KMS-11 (cell line): ENCODE measurements around the gene EXOC3L4.

ENCODE experiments used
- H2AFZ ChIP-seq: fragments of 200-600 bp; sonication (generic); 2 replicates; pipeline ENCODE4 v1.6.1; 2016; ENCODE audit warnings: antibody characterized with exemption, mixed run types, low read depth
- H3K27ac ChIP-seq: fragments of 200-600 bp; sonication (generic); 2 replicates; pipeline ENCODE4 v1.6.1; 2016; ENCODE audit warnings: mild to moderate bottlenecking, mixed run types
- H3K27me3 ChIP-seq: fragments of 200-600 bp; sonication (generic); 2 replicates; pipeline ENCODE4 v1.6.1; 2017; ENCODE audit warnings: mild to moderate bottlenecking, low read depth, mixed run types, moderate library complexity; ENCODE audit not compliant: insufficient read depth
- H3K36me3 ChIP-seq: fragments of 200-600 bp; sonication (generic); 2 replicates; pipeline ENCODE4 v1.6.1; 2017; ENCODE audit warnings: mild to moderate bottlenecking, mixed run types; ENCODE audit not compliant: insufficient read depth
- H3K4me1 ChIP-seq: fragments of 200-600 bp; sonication (generic); 2 replicates; pipeline ENCODE4 v1.6.1; 2016; ENCODE audit warnings: mild to moderate bottlenecking, low read depth, mixed run types; ENCODE audit not compliant: poor library complexity, severe bottlenecking
- H3K4me2 ChIP-seq: fragments of 200-600 bp; sonication (generic); 2 replicates; pipeline ENCODE4 v1.7.0; 2016; ENCODE audit warnings: mild to moderate bottlenecking, mixed run types
- H3K4me3 ChIP-seq: fragments of 200-600 bp; sonication (generic); IDR thresholded peaks from 2 replicates; pipeline ENCODE4 v1.6.1; 2017; ENCODE audit warnings: low read depth, low read length, mixed read lengths; ENCODE audit not compliant: insufficient read depth
- H3K79me2 ChIP-seq: fragments of 200-600 bp; sonication (generic); 2 replicates; pipeline ENCODE4 v1.6.1; 2016; ENCODE audit warnings: low read depth, mixed run types; ENCODE audit not compliant: insufficient read depth
- H3K9ac ChIP-seq: fragments of 200-600 bp; sonication (generic); 2 replicates; pipeline ENCODE4 v1.6.1; 2016; ENCODE audit warnings: mild to moderate bottlenecking, mixed run types
- H4K20me1 ChIP-seq: fragments of 200-600 bp; sonication (generic); 2 replicates; pipeline ENCODE4 v1.6.1; 2016; ENCODE audit warnings: mild to moderate bottlenecking, mixed run types; ENCODE audit not compliant: insufficient read depth
- CTCF ChIP-seq: fragments of 200-600 bp; sonication (generic); conservative IDR thresholded peaks from 2 replicates; pipeline ENCODE4 v1.6.1; 2017; ENCODE audit warnings: low read depth, mild to moderate bottlenecking, antibody characterized with exemption, low read length, moderate library complexity, mixed read lengths

Gene EXOC3L4

DNA sequence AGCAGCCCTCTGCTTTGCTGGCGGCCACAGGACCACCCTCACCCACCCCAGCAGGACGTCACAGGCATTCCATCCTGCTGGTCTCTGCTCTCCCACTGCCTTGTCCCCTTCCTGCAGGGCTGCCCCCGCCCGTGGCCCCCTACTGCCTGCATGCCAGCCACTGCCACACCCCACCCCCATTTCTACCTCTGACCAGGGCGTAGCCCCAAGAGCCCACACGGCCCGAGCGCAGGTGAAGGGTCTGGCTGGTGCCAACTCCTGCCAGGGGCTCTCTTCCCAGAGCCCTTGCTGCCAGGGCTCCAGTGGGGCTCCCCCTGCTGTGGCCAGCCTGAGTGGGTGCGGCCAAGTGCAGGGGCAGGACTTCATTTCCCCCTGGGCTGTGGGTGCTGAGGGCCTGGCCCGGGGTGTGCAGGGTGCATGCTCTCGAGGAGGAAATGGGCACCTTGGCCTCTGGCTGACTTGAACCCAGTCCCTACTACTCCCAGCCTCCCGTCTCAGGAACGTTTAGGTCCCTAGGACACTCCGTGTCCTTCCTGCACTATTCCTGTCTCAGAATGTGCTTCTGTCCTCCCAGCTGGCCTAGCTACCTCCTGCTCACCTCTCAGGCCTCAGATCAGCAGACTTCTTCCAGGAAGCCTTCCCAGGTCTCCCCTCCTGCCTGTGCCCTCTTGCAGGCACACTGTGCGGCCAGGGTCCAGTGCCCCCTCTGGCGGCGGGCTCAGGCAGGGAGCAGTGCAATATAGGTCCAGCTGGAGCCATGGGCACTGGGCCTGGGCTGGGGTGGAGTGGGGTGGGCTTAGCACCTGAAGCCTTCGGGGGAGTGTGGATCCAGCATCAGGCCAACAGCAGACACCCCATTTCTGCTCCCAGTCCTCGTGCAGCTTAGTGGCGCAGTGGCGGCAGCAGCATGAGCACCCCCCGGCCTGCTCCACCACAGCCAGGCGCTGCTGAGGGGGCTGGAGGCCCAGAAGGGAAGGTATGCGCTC, 9.1 kb upstream of the EXOC3L4 start:
- H3K27me3 ChIP-seq: no peaks in the 10 kb centered on the region
- no peak overlapping the region for H2AFZ ChIP-seq
- H3K79me2 ChIP-seq: no peaks in the 10 kb centered on the region
- H3K4me3 ChIP-seq: no peak overlapping the region
- H3K4me1 ChIP-seq: no peaks in the 10 kb centered on the region
- no peak overlapping the region for H3K4me2 ChIP-seq
- no peaks in the 10 kb centered on the region for H4K20me1 ChIP-seq
- TF ChIP-seq CTCF: no peak
- no peak overlapping the region for H3K9ac ChIP-seq
- H3K36me3 ChIP-seq: no peaks in the 10 kb centered on the region
- H3K27ac ChIP-seq: no peak overlapping the region

DNA sequence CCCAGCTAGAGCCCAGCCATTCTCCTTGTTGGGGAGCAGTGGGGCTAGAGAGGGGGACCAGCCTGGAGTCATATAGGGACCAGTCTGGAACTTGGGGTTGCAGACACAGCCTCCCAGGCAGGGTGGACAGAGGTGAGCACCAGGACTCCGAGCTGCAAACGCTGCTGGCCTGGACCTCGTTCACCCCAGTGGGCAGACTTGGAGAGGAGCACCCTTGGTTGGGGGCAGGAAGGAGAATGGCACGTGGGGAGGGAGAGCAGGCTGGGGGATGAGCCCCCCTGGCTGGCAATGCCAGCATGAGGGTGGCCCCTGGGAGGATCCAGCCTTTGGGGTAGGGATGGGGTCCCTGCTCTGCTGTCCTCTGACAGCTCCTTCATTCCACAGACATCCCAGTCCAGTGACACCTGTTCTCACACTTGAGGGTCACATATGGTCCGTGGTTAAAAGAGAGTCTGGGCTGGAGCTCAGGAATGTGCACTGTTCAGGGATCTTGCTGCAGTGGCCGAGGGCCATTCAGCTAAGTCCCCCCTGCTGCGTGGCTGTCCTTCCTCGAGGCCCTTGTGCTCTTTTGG, 7.7 kb upstream of the EXOC3L4 start:
- Histone ChIP-seq H3K27me3 (no peaks in the 10 kb centered on the region), H3K4me2 (no peak overlapping the region), H3K79me2 (no peaks in the 10 kb centered on the region), H3K4me1 (peaks cover 5% of the 10 kb centered on the region), H3K27ac (no peak overlapping the region), H3K9ac (no peak overlapping the region), H2AFZ (no peak overlapping the region), H3K4me3 (no peak overlapping the region), H4K20me1 (no peaks in the 10 kb centered on the region), H3K36me3 (no peaks in the 10 kb centered on the region)
- no peak for TF ChIP-seq CTCF

- H3K27ac ChIP-seq: no peak overlapping the region
- no peaks in the 10 kb centered on the region for H3K27me3 ChIP-seq
- H3K9ac ChIP-seq: no peak overlapping the region
- peaks cover 5% of the 10 kb centered on the region for H3K4me1 ChIP-seq
- H3K4me3 ChIP-seq: no peak overlapping the region
- no peak overlapping the region for H3K4me2 ChIP-seq
- no peaks in the 10 kb centered on the region for H3K36me3 ChIP-seq
- H3K79me2 ChIP-seq: no peaks in the 10 kb centered on the region
- H4K20me1 ChIP-seq: no peaks in the 10 kb centered on the region
- no peak for TF ChIP-seq CTCF
- H2AFZ ChIP-seq: no peak overlapping the region
These were observed 7.1 kb upstream of the EXOC3L4 start for GRCh38 chr14:103087343-103087835.

DNA sequence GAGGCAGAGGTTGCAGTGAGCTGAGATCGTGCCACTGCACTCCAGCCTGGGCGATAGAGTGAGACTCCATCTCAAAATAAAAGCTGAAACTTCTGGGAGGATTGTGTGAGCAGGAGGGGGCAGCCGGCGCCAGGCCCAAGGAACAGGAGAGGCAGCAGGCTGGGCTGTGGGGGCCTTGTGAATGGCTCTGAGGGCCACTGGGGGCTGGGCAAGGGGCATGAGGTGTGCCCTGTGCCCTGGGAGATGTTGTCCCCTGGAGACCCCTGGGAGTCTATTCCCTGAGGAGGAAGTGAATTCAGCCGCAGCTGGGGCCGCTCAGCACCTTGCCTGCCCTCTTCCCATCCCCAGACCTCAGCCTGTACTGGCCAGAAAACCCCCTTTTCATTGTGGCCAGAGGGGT, 5.6 kb upstream of the EXOC3L4 start:
- Histone ChIP-seq H4K20me1 (no peaks in the 10 kb centered on the region), H2AFZ (no peak overlapping the region), H3K4me3 (no peak overlapping the region), H3K36me3 (no peaks in the 10 kb centered on the region), H3K4me2 (no peak overlapping the region), H3K4me1 (peaks cover 5% of the 10 kb centered on the region), H3K27ac (no peak overlapping the region), H3K9ac (no peak overlapping the region), H3K27me3 (no peaks in the 10 kb centered on the region), H3K79me2 (no peaks in the 10 kb centered on the region)
- TF ChIP-seq CTCF: no peak
